A549 (cell line): ENCODE measurements around the gene ATP2A3. TPM values are rescaled to one million over a fixed set of nuclear protein-coding genes. Genes with fewer than 3 reads are reported as not detected.

Experiments used
- ATAC-seq, 2 experiments: fragments of 200-7000 bp in 1 of 2; fragments of >200 bp in 1 of 2; cut with Nextera tagmentation in 1 of 2; cut with Tn5 transposase in 1 of 2; 3 replicates each; pipeline versions ENCODE4 v1.8.0 to v1.9.1; 2018 to 2020; ENCODE audit warnings: mild to moderate bottlenecking in 1 of 2, moderate library complexity in 1 of 2
- CTCF ChIA-PET: fragments of 300-600 bp; sonication (Branson Sonifier 250); formaldehyde crosslinking; extraction: SDS; loops from one replicate; lab custom pipeline; 2021; ENCODE audit warnings: antibody characterized with exemption, inconsistent platforms; lab: Yijun Ruan, JAX
- POLR2A ChIA-PET: fragments of 350-600 bp; formaldehyde crosslinking; extraction: SDS; loops from one replicate; lab custom pipeline; 2021; ENCODE audit warnings: antibody characterized with exemption, inconsistent platforms; lab: Yijun Ruan, JAX
- DNase-seq, 2 experiments: peaks; one replicate each; pipeline versions ENCODE4 v3.0.0 to v3.0.0-alpha.2; 2011 to 2016; ENCODE audit warnings: low read depth in 1 of 2, low spot score in 1 of 2
- FAIRE-seq: peaks from 2 replicates; lab custom pipeline; 2011; peaks lifted over from hg19 to GRCh38; lab: Jason Lieb, UNC
- H3K27ac ChIP-seq, 2 experiments: fragments of >200 bp; sonication (Bioruptor Twin); formaldehyde crosslinking; 3 replicates each; pipeline ENCODE4 v1.5.1; 2016 to 2017
- H3K4me1 ChIP-seq: fragments of >200 bp; sonication (Bioruptor Twin); formaldehyde crosslinking; 3 replicates; pipeline ENCODE4 v1.6.1; 2016
- H3K4me2 ChIP-seq: fragments of >200 bp; sonication (Bioruptor Twin); formaldehyde crosslinking; 3 replicates; pipeline ENCODE4 v1.6.1; 2016
- H3K4me3 ChIP-seq: fragments of >200 bp; sonication (Bioruptor Twin); formaldehyde crosslinking; 3 replicates; pipeline ENCODE4 v1.5.1; 2016
- H3K9me3 ChIP-seq: fragments of >200 bp; sonication (Bioruptor Twin); formaldehyde crosslinking; 3 replicates; pipeline ENCODE4 v1.6.1; 2016
- BHLHE40 ChIP-seq: IDR thresholded peaks from 2 replicates; pipeline ENCODE4 v1.6.1; 2012; ENCODE audit warnings: low read depth, low read length, inconsistent platforms
- CHD4 ChIP-seq: fragments of 200-600 bp; sonication (generic); IDR thresholded peaks from 2 replicates; pipeline ENCODE4 v1.6.1; 2016; ENCODE audit warnings: antibody characterized with exemption, mild to moderate bottlenecking, borderline replicate concordance
- GATA3 ChIP-seq: IDR thresholded peaks from 2 replicates; pipeline ENCODE4 v1.6.1; 2012; ENCODE audit warnings: borderline replicate concordance
- HEYL ChIP-seq: fragments of 250-450 bp; sonication (Bioruptor Pico); IDR thresholded peaks from 2 replicates; pipeline ENCODE4 v1.8.0; 2021; ENCODE audit warnings: mild to moderate bottlenecking, moderate library complexity
- HOXA7 ChIP-seq: fragments of 250-450 bp; sonication (Bioruptor Pico); IDR thresholded peaks from 2 replicates; pipeline ENCODE4 v1.5.0; 2020; ENCODE audit warnings: mild to moderate bottlenecking, moderate library complexity
- JUN ChIP-seq, 2 experiments: fragments of >200 bp; sonication (Bioruptor Twin); formaldehyde crosslinking; IDR thresholded peaks; 2 replicates in 1 of 2; 3 replicates in 1 of 2; pipeline ENCODE4 v1.6.1; 2016 to 2017
- JUNB ChIP-seq: fragments of >200 bp; sonication (Bioruptor Twin); formaldehyde crosslinking; IDR thresholded peaks from 2 replicates; pipeline ENCODE4 v1.6.1; 2016
- MYC ChIP-seq: IDR thresholded peaks from 2 replicates; pipeline ENCODE4 v1.6.1; 2012; ENCODE audit warnings: mild to moderate bottlenecking, inconsistent platforms, low read length, improper control_type of control experiment, borderline replicate concordance
- NPAS2 ChIP-seq: fragments of 250-450 bp; sonication (Bioruptor Pico); IDR thresholded peaks from 2 replicates; pipeline ENCODE4 v1.8.0; 2022; ENCODE audit warnings: mild to moderate bottlenecking, moderate library complexity, borderline replicate concordance
- NR3C1 ChIP-seq: fragments of >200 bp; sonication (Bioruptor Twin); formaldehyde crosslinking; IDR thresholded peaks from 3 replicates; pipeline ENCODE4 v1.6.1; 2017
- POLR2A ChIP-seq: IDR thresholded peaks from 2 replicates; pipeline ENCODE4 v1.6.1; 2012; ENCODE audit warnings: mild to moderate bottlenecking, low read length
- SMC3 ChIP-seq: fragments of >200 bp; sonication (Bioruptor Twin); formaldehyde crosslinking; IDR thresholded peaks from 3 replicates; pipeline ENCODE4 v1.6.1; 2018; ENCODE audit warnings: inconsistent platforms
- SREBF2 ChIP-seq: fragments of 450-650 bp; IDR thresholded peaks from 2 replicates; pipeline ENCODE4 v1.6.1; 2014; ENCODE audit warnings: mild to moderate bottlenecking, moderate library complexity
- ZFP36 ChIP-seq: fragments of 450-650 bp; IDR thresholded peaks from 2 replicates; pipeline ENCODE4 v1.6.1; 2014; ENCODE audit warnings: borderline replicate concordance; ENCODE audit not compliant: partially characterized antibody
- WGBS: methylation state at CpG from one replicate; pipeline ENCODE4 v1.1.6; 2017; ENCODE audit errors: missing lambda C conversion rate; 5-methylcytosine and 5-hydroxymethylcytosine counted together
- polyA plus RNA-seq, 4 experiments: library from polyadenylated mRNA; depleted of rRNA in 3 of 4; stranded (reverse); fragments of >200 nt; fragmentation: RNase III in 1 of 4; extraction: RNeasy Plus Mini Kit Qiagen cat#74134 plus additional on column Dnase treatment in 1 of 4; gene quantifications; 2 replicates in 3 of 4; 3 replicates in 1 of 4; pipeline ENCODE4 v1.2.3, GENCODE V29; 2011 to 2017
- TF ChIP-seq, protein P1 (sequence below): fragments of 150-350 bp; IDR thresholded peaks from 2 replicates; pipeline ENCODE4 v1.6.1; 2014; ENCODE audit warnings: low read depth, mild to moderate bottlenecking, low read length
- TF ChIP-seq, protein P2 (sequence below): IDR thresholded peaks from 2 replicates; pipeline ENCODE4 v1.6.1; 2012; ENCODE audit warnings: low read depth, borderline replicate concordance
- TF ChIP-seq, protein P3 (sequence below): fragments of >200 bp; sonication (Bioruptor Twin); formaldehyde crosslinking; IDR thresholded peaks from 2 replicates; pipeline ENCODE4 v1.6.1; 2016
- TF ChIP-seq, protein P4 (sequence below): fragments of 450-650 bp; IDR thresholded peaks from 2 replicates; pipeline ENCODE4 v1.6.1; 2014; ENCODE audit warnings: antibody characterized with exemption
- TF ChIP-seq, protein P5 (sequence below): IDR thresholded peaks from 2 replicates; pipeline ENCODE4 v1.6.1; 2012
- TF ChIP-seq, protein P6 (sequence below): fragments of >200 bp; sonication (Bioruptor Twin); formaldehyde crosslinking; IDR thresholded peaks from 3 replicates; pipeline ENCODE4 v1.6.1; 2016

Gene ATP2A3
- polyA plus RNA-seq, 2 of the 4 experiments (the other 2 are of a cell fraction) = 3.1 to 5.5 TPM

DNA sequence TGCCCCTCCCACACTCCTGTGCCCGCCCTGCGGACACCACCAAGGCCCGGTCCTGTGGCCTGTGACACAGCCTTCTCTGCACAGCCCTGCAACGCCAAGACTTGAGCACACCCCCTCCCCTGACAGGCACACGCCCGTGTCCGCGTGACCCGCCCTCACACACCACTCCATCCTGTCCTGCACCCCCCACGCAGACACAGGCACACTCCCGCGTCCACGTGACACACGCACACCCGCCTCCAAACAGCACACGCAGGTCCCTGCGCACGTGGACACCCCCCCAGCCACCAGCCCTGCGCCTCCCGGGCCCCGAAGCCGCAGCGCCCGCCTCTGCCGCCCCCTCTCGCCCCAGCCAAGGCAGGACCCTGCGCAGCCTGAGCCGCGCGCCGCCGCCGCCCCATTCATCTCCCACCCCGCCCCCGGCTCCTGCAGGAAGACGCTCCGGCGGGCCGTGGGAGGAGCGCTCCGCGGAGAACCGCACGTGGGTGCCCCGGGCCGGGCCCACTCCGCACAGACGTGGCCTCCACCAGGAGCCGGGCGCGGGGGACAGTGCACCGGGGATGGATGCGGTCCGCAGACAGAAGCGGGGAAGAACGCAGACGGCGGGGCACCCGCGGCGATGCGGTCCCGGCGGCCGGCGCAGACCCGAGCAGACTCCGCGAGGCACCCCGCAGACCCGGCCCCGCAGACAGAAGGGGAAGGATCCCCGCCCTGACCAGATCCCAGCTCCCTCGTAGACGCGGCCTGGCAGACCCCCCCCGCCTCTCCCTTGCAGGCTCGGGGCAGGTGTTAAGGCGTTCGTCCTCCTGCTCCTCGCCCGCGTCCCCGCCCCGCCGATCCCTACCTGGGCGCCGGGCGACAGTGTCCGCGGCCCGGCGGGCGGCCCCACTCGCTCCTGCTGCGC, 71.9 kb downstream of the ATP2A3 start:
- POLR2A ChIA-PET = interaction anchor here (1.7 kb wide), 1 partner anchor 47 kb away, joined by 3 read pairs; no protein-coding TSS in a partner anchor
- FAIRE-seq (no peak), DNase-seq (peak; percentile 88 to 89), ATAC-seq (peak; percentile 48 to 68)
- TF ChIP-seq, protein P1, sequence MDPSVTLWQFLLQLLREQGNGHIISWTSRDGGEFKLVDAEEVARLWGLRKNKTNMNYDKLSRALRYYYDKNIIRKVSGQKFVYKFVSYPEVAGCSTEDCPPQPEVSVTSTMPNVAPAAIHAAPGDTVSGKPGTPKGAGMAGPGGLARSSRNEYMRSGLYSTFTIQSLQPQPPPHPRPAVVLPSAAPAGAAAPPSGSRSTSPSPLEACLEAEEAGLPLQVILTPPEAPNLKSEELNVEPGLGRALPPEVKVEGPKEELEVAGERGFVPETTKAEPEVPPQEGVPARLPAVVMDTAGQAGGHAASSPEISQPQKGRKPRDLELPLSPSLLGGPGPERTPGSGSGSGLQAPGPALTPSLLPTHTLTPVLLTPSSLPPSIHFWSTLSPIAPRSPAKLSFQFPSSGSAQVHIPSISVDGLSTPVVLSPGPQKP = no peak
- TF ChIP-seq CHD4 (no peak), SREBF2 (no peak), HOXA7 (CRISPR knock-in tag) (no peak), GATA3 (0 out of 2 replicates have a peak, but pooled peaks have one; percentile 38), BHLHE40 (peak; percentile 59), POLR2A (0 out of 2 replicates have a peak, but pooled peaks have one; percentile 28), HEYL (CRISPR knock-in tag) (no peak), MYC (peak; percentile 74; the same call in 1 of the 2 replicates), SMC3 (0 out of 3 replicates have a peak, but pooled peaks have one; percentile 4), NPAS2 (CRISPR knock-in tag) (peak; percentile 99), JUN (IDR thresholded peaks at IDR 0.05) (peak in 1 of 2 experiments; percentile 13; a peak in 1 of 5 replicates), JUNB (no peak)
- TF ChIP-seq, protein P2, sequence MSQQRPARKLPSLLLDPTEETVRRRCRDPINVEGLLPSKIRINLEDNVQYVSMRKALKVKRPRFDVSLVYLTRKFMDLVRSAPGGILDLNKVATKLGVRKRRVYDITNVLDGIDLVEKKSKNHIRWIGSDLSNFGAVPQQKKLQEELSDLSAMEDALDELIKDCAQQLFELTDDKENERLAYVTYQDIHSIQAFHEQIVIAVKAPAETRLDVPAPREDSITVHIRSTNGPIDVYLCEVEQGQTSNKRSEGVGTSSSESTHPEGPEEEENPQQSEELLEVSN = peak; percentile 68; the same call in 1 of the 2 replicates
- TF ChIP-seq, protein P3, sequence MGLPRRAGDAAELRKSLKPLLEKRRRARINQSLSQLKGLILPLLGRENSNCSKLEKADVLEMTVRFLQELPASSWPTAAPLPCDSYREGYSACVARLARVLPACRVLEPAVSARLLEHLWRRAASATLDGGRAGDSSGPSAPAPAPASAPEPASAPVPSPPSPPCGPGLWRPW = no peak
- TF ChIP-seq, protein P4, sequence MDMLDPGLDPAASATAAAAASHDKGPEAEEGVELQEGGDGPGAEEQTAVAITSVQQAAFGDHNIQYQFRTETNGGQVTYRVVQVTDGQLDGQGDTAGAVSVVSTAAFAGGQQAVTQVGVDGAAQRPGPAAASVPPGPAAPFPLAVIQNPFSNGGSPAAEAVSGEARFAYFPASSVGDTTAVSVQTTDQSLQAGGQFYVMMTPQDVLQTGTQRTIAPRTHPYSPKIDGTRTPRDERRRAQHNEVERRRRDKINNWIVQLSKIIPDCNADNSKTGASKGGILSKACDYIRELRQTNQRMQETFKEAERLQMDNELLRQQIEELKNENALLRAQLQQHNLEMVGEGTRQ = peak; percentile 89
- TF ChIP-seq, protein P5, sequence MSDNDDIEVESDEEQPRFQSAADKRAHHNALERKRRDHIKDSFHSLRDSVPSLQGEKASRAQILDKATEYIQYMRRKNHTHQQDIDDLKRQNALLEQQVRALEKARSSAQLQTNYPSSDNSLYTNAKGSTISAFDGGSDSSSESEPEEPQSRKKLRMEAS = peak; percentile 99
- TF ChIP-seq, protein P6, sequence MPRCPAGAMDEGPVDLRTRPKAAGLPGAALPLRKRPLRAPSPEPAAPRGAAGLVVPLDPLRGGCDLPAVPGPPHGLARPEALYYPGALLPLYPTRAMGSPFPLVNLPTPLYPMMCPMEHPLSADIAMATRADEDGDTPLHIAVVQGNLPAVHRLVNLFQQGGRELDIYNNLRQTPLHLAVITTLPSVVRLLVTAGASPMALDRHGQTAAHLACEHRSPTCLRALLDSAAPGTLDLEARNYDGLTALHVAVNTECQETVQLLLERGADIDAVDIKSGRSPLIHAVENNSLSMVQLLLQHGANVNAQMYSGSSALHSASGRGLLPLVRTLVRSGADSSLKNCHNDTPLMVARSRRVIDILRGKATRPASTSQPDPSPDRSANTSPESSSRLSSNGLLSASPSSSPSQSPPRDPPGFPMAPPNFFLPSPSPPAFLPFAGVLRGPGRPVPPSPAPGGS = peak; percentile 35; the same call in 2 of the 3 replicates
- Histone ChIP-seq H3K4me3 (peak overlapping the region; percentile 79), H3K4me1 (peaks cover 63% of the 10 kb centered on the region), H3K9me3 (no peaks in the 10 kb centered on the region), H3K4me2 (peak overlapping the region; percentile 94), H3K27ac (peak overlapping the region; percentile 87 to 89)
- CTCF ChIA-PET = interaction anchor here (0.6 to 16.6 kb wide), 7 partner anchors 10 to 155 kb away, joined by 3 to 256 read pairs (median 10); partner anchors contain the start of gene P2RX1
- WGBS = 0% methylated on average over 24 of the region's 96 CpGs

DNA sequence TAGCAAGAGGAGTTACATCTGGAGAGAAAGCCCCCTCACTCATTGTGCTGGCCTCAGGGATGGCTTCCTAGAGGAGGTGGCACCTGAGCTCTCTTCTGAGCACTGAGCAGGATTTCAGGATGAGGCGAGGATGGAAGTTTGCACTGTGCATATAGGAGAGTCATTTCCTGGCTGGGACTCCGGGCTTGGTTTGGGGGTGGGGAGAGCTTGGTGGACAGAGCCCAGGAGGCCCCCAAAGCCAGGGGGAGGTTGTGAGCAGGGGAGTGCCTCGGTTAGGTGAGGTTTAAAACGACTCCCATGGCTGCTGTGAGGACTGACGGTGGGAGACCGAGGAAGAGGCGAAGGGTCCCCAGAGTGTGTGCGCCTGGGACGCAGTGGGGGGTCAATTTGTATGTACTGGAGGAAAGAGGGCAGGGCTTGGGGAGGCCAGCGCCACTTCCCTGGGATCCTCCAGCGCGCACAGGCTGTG, 72.6 kb downstream of the ATP2A3 start:
- Histone ChIP-seq H3K27ac (peak overlapping the region; percentile 87 to 89), H3K4me2 (peak overlapping the region; percentile 94), H3K4me3 (peak overlapping the region; percentile 79), H3K4me1 (peaks cover 69% of the 10 kb centered on the region), H3K9me3 (no peaks in the 10 kb centered on the region)
- peak; percentile 37 for TF ChIP-seq ZFP36
- TF ChIP-seq NR3C1 = no peak
- 4% methylated on average over 12 of the region's 12 CpGs for WGBS
- ATAC-seq (peak in 1 of 2 experiments; percentile 2; a peak in 4 of 6 replicates), FAIRE-seq (no peak), DNase-seq (no peak)
- CTCF ChIA-PET = interaction anchor here (0.6 to 3.6 kb wide), 5 partner anchors 21 to 165 kb away, joined by 3 to 30 read pairs (median 4); no protein-coding TSS in a partner anchor
- POLR2A ChIA-PET = no interaction called here
